ENCODE data around the gene IRF1.

- TF ChIP-seq JUND (IDR thresholded peaks at IDR 0.05) (no peak), SP1 (IDR thresholded peaks at IDR 0.05) (no peak), CTCF (IDR thresholded peaks at IDR 0.05; ENCODE audit: low read depth, low read length, missing input control) (no peak)
Observed at GRCh38 chr5:132498686-132499271, 8.2 kb upstream of the IRF1 start.

Measured in liver (tissue), 3 donors.